Measurements from ENCODE around the gene PTPRB.
"Not testable (repeated sequence)": the region's sequence is repeated elsewhere in the genome, so short reads cannot be mapped to it uniquely, and the experiment has no call there.

PTPRB gene

GRCh38 chr12:70535896-70536374 is 101.3 kb downstream of the PTPRB start:
- DNase-seq, result peak; percentile 74 to 94

GRCh38 chr12:70534466-70534865 is 102.8 kb downstream of the PTPRB start:
- DNase-seq, result no peak

DNA sequence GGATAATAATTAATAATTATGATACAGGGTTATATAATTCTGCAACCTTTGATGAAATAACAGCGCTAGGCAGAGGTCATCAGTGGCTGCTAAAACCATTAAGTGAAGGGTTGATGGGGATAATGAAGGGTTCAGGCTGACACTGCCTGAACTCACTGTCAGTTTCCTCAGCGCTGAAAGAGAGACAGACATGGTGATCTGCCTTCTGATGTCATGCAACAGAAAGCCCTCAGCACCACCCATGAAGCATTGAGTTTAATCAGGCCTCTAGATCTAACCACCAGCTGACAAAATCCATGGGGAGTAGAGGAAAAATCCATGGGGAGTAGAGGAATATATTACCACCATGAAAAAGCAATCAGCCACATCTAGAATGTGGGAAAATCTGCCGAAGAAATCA is 107.6 kb downstream of the PTPRB start:
- DNase-seq, result no peak

GRCh38 chr12:70520847-70521246 is 116.4 kb downstream of the PTPRB start:
- DNase-seq, result no peak

DNA sequence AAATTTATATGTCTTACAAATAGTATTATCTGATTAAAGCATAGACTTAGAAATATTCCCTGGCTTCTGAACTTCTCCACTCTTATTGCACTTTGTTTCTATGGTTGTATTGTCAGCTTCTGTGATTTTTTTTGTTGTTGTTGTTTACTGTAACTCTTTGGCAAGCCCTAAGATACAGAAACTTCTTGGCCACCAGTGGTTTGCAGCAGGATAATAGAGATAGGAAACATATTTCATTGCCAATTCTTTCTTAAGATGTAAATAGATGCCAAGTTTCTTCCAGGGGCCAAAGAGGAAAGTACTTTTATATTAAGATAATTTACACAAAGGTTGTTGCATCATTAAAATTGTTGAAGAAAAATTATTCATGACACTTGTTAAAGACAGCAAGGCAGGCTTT is 123.8 kb downstream of the PTPRB start:
- DNase-seq, result no peak

GRCh38 chr12:70508178-70508577 is 129.1 kb downstream of the PTPRB start:
- DNase-seq, result no peak

- DNase-seq, result no peak
These were observed 129.8 kb downstream of the PTPRB start for GRCh38 chr12:70507442-70507841.

DNA sequence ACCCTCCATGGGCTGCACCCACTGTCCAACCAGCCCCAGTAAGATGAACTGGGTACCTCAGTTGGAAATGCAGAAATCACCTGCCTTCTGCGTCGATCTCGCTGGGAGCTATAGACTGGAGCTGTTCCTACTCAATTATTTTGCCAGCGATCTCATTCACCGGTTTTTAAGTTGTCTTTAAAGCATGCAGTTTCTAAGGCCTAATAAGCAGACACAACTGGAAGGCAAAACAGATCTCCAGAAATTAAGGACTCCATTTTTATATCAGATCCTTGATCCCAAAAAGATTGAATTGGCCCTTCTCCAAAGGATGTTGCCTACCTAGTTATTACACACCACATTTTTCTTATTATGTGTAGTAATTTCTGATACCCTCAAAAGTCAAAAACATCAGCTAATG is 139.7 kb downstream of the PTPRB start:
- DNase-seq, result no peak

DNA sequence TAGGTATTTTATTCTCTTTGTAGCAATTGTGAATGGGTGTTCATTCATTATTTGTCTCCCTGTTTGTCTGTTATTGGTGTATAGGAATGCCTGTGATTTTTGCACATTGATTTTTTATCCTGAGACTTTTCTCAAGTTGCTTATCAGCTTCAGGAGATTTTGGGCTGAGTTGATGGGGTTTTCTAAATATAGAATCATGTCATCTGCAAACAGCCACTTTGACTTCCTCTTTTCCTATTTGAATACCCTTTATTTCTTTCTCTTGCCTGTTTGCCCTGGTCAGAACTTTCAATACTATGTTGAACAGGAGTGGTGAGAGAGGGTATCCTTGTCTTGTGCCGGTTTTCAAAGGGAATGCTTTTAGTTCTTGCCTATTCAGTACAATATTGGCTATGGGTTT is 144.3 kb downstream of the PTPRB start:
- not testable (repeated sequence) for DNase-seq

- DNase-seq, result not testable (repeated sequence)
These were observed 146.3 kb downstream of the PTPRB start for GRCh38 chr12:70490928-70491327.

GRCh38 chr12:70487440-70487839 is 149.8 kb downstream of the PTPRB start:
- no peak for DNase-seq

DNA sequence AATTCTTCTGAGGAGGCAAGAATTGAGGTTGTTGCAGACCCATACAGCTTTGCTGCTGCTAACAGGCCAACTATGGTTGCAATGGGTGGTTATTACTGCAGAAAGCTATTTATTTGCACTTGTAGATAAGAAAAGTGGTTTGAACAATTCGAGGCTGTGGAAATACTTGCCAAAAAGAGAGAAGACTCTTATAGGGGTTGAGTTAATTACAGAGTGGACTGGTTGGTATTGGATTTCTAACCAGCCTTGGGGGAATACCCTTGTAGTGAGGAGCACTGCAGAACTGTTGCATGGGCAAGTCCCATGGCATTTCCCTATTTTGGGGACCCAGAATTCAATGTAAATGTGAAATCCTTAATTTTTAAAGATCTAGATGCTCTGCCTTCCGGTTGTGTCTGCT is 150.6 kb downstream of the PTPRB start:
- no peak for DNase-seq

DNA sequence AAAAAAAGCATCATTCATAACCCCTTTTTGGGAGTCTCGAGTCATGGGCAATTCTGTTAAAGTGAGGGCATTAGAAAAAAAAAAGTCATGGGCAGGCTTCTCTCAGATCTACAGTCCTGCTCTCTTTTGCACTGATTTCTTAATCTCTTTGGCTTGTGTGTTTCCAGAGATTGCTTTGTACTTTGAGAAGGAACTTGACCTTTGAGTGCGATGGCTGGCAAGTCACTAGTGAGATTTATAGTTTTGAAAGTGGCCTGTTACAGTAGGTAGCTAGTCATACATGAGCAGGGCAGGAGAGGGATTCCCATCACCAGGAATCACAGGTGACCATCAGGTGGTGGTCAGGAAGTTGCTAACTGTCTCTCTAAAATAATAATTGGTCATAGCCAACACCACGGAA is 151.5 kb downstream of the PTPRB start:
- DNase-seq, result no peak

GRCh38 chr12:70484464-70484863 is 152.8 kb downstream of the PTPRB start:
- no peak for DNase-seq

- DNase-seq, result no peak
These were observed 154.5 kb downstream of the PTPRB start for GRCh38 chr12:70482764-70483163.

- no peak for DNase-seq
These were observed 167.9 kb downstream of the PTPRB start for GRCh38 chr12:70469221-70469820.

DNA sequence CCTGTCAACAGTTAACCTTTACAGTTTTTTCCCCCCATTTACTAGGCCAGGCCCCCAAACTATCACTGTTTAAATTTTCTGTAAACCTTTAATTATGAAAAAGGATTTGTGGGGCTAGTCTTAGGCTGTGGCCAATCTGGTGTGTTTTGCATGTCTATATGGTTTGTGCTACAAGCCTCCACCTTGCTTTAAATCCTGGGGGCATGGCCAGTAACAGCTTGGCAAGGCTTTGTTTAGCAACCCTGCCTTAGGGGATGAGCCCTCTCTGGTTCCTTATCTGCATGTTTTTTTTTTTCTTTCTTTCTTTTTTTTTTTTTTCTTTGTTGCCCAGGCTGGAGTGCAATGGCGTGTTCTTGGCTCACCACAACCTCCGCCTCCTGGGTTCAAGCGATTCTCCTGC is 168.5 kb downstream of the PTPRB start:
- no peak for DNase-seq

DNA sequence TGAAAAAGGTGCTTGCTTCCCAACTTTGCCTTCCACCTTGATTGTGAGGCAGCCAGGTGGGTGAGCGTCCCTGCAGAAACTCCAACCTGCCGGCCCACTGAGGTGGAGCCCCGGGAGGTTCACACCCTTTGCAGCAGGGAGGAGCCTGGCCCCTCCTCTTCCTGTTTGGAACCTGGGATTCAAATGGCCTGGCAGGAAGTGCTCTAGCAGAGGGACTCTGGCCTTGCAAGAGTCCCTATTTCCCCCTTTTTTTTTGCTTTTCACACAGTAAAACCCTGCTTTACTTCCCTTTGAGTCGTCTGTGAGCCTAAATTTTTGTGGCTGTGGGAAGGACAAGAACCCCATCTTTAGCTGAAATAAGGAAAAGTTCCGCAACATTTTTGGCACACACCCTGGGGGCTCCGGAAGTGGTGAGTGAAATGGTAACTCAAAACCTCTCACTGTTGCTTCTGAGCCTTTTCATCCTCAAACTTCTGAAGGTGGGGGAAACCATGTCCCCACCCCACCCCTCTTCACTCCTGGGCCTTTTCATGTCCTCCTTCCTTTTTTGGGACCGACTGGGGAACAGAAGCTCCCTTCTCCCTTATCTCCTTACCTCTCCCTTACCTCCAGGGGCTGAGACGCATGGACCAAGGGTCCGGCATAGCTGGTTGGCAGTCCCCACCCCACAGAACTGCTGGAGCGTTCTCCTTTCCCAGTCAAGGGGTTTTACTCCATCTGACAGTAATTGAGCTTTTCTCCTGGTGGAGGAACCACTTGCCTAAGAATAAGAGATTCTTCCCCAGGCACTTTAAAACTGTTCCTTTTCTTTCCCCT is 169.1 kb downstream of the PTPRB start:
- no peak for DNase-seq

GRCh38 chr12:70467476-70467875 is 169.8 kb downstream of the PTPRB start:
- no peak for DNase-seq

DNA sequence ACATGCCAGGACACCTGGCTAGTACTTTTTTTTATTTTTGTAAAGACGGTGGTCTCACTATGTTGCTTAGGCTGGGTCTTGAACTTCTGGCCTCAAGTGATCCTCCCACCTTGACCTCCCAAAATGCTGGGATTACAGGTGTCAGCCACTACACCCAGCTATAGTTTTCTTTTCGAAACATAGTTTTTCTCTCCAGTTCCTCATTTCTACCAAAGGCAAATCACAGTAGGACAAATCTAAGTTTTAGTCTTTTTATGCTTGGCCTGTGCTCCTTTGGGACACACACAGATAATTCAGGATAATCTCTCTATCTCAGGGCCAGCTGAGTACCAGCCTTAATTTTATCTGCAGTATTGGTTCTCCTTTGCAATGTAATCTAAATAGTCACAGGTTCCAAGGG is 170.5 kb downstream of the PTPRB start:
- no peak for DNase-seq
